HEK293T (cell line): ENCODE results near the gene CEBPB.

Source experiments
- ARNT ChIP-seq: fragments of 450-650 bp; IDR thresholded peaks from 2 replicates; pipeline ENCODE4 v1.6.1; 2017; ENCODE audit warnings: mild to moderate bottlenecking
- BHLHE40 ChIP-seq: fragments of 450-650 bp; IDR thresholded peaks from 2 replicates; pipeline ENCODE4 v1.6.1; 2016; ENCODE audit warnings: mild to moderate bottlenecking, moderate library complexity, borderline replicate concordance
- CTBP1 ChIP-seq: fragments of 450-650 bp; IDR thresholded peaks from 2 replicates; pipeline ENCODE4 v1.6.1; 2016; ENCODE audit warnings: borderline replicate concordance
- ELF4 ChIP-seq: fragments of 450-650 bp; IDR thresholded peaks from 2 replicates; pipeline ENCODE4 v1.6.1; 2017; ENCODE audit warnings: antibody characterized with exemption
- FOXA1 ChIP-seq: fragments of 450-650 bp; IDR thresholded peaks from 2 replicates; pipeline ENCODE4 v1.6.1; 2016; ENCODE audit warnings: mild to moderate bottlenecking
- FOXK2 ChIP-seq: fragments of 450-650 bp; IDR thresholded peaks from 2 replicates; pipeline ENCODE4 v1.6.1; 2016; ENCODE audit warnings: mild to moderate bottlenecking
- FOXM1 ChIP-seq: fragments of 450-650 bp; IDR thresholded peaks from 2 replicates; pipeline ENCODE4 v1.6.1; 2017; ENCODE audit warnings: mild to moderate bottlenecking, borderline replicate concordance
- HDGF ChIP-seq: fragments of 450-650 bp; IDR thresholded peaks from 2 replicates; pipeline ENCODE4 v1.6.1; 2017; ENCODE audit warnings: antibody characterized with exemption, borderline replicate concordance
- L3MBTL2 ChIP-seq: fragments of 450-650 bp; conservative IDR thresholded peaks from 2 replicates; pipeline ENCODE4 v1.6.1; 2016; ENCODE audit warnings: mild to moderate bottlenecking
- LEF1 ChIP-seq: fragments of 450-650 bp; IDR thresholded peaks from 2 replicates; pipeline ENCODE4 v1.6.1; 2017; ENCODE audit warnings: mild to moderate bottlenecking, borderline replicate concordance
- SP1 ChIP-seq: fragments of 450-650 bp; IDR thresholded peaks from 2 replicates; pipeline ENCODE4 v1.6.1; 2017
- SUZ12 ChIP-seq: fragments of 450-650 bp; IDR thresholded peaks from 2 replicates; pipeline ENCODE4 v1.6.1; 2016; ENCODE audit warnings: mild to moderate bottlenecking
- TARDBP ChIP-seq: fragments of 450-650 bp; IDR thresholded peaks from 2 replicates; pipeline ENCODE4 v1.6.1; 2016
- ZNF384 ChIP-seq: fragments of 450-650 bp; IDR thresholded peaks from 2 replicates; pipeline ENCODE4 v1.6.1; 2016

GRCh38 chr20:50146214-50146613 lies 44.4 kb upstream of the CEBPB start:
- TF ChIP-seq SP1 = no peak
- TF ChIP-seq SUZ12 = no peak
- no peak for TF ChIP-seq ELF4
- no peak for TF ChIP-seq FOXM1
- TF ChIP-seq ZNF384 = no peak
- no peak for TF ChIP-seq FOXA1
- TF ChIP-seq LEF1 = no peak
- TF ChIP-seq TARDBP = no peak
- no peak for TF ChIP-seq ARNT
- TF ChIP-seq L3MBTL2 = no peak
- no peak for TF ChIP-seq HDGF
- TF ChIP-seq CTBP1 = no peak
- no peak for TF ChIP-seq FOXK2
- no peak for TF ChIP-seq BHLHE40
